Activated CD4-positive, alpha-beta memory T cell treated with anti-CD3 and anti-CD28 coated beads for 36 hours (primary cell): ENCODE results near the gene SEMA3D. TPM values are rescaled to one million over a fixed set of nuclear protein-coding genes. Genes with fewer than 3 reads are reported as not detected.

Source experiments
- CTCF ChIA-PET: fragments of 350-600 bp; sonication (Branson Sonifier 250); formaldehyde crosslinking; loops from one replicate; lab custom pipeline; 2021; ENCODE audit warnings: antibody characterized with exemption, inconsistent platforms; lab: Charles Lee
- POLR2A ChIA-PET: fragments of 350-600 bp; sonication (Branson Sonifier 250); formaldehyde crosslinking; loops from one replicate; lab custom pipeline; 2021; ENCODE audit warnings: antibody characterized with exemption; lab: Charles Lee
- DNase-seq: peaks from one replicate; pipeline ENCODE4 v3.0.0-alpha.2; 2020
- H3K27ac Mint-ChIP-seq: one replicate; pipeline ENCODE4 v1.8.0; 2021; ENCODE audit warnings: mixed read lengths
- H3K27me3 Mint-ChIP-seq: one replicate; pipeline ENCODE4 v1.8.0; 2021; ENCODE audit warnings: mixed read lengths
- H3K36me3 Mint-ChIP-seq: one replicate; pipeline ENCODE4 v1.8.0; 2021; ENCODE audit warnings: mixed read lengths
- H3K4me1 Mint-ChIP-seq: one replicate; pipeline ENCODE4 v1.8.0; 2021; ENCODE audit warnings: low read depth, mixed read lengths
- H3K4me3 Mint-ChIP-seq: one replicate; pipeline ENCODE4 v1.8.0; 2021; ENCODE audit warnings: mild to moderate bottlenecking, mixed read lengths
- H3K9me3 Mint-ChIP-seq: one replicate; pipeline ENCODE4 v1.8.0; 2021; ENCODE audit warnings: mixed read lengths
- intact Hi-C: fragments of 100-400 bp; cut with micrococcal nuclease; formaldehyde crosslinking; loops from one replicate; pipeline ENCODE4 v1.15.1; 2023
- total RNA-seq, 2 experiments: library from RNA; stranded (reverse); gene quantifications; one replicate each; pipeline ENCODE4 v1.2.3, GENCODE V29; 2021

The SEMA3D gene
- total RNA-seq, 2 experiments from 2014 or later: not detected

- Mint-ChIP-seq H3K36me3 (no peaks in the 10 kb centered on the region), H3K4me1 (no peaks in the 10 kb centered on the region), H3K27ac (no peak overlapping the region), H3K9me3 (no peaks in the 10 kb centered on the region), H3K27me3 (no peaks in the 10 kb centered on the region), H3K4me3 (no peak overlapping the region)
- intact Hi-C loops: no loop called here
- ChIA-PET POLR2A (no interaction called here), CTCF (no interaction called here)
- no peak for DNase-seq
Measured at GRCh38 chr7:85019176-85019575, 167.7 kb downstream of the SEMA3D start.

- no peaks in the 10 kb centered on the region for H3K27me3 Mint-ChIP-seq
- H3K9me3 Mint-ChIP-seq: no peaks in the 10 kb centered on the region
- no peak overlapping the region for H3K27ac Mint-ChIP-seq
- no peak overlapping the region for H3K4me3 Mint-ChIP-seq
- ChIA-PET CTCF (no interaction called here), POLR2A (no interaction called here)
- intact Hi-C loops: no loop called here
- H3K36me3 Mint-ChIP-seq: no peaks in the 10 kb centered on the region
- H3K4me1 Mint-ChIP-seq: no peaks in the 10 kb centered on the region
- DNase-seq: no peak
Measured at GRCh38 chr7:85018498-85018897, 168.4 kb downstream of the SEMA3D start.

GRCh38 chr7:85016286-85016685, 170.6 kb downstream of the SEMA3D start:
- no peaks in the 10 kb centered on the region for H3K4me1 Mint-ChIP-seq
- no peaks in the 10 kb centered on the region for H3K27me3 Mint-ChIP-seq
- POLR2A ChIA-PET: no interaction called here
- no peak overlapping the region for H3K27ac Mint-ChIP-seq
- intact Hi-C loops: no loop called here
- CTCF ChIA-PET: no interaction called here
- no peak overlapping the region for H3K4me3 Mint-ChIP-seq
- no peak for DNase-seq
- no peaks in the 10 kb centered on the region for H3K36me3 Mint-ChIP-seq
- no peaks in the 10 kb centered on the region for H3K9me3 Mint-ChIP-seq

- POLR2A ChIA-PET: no interaction called here
- no peaks in the 10 kb centered on the region for H3K4me1 Mint-ChIP-seq
- CTCF ChIA-PET: no interaction called here
- no peaks in the 10 kb centered on the region for H3K36me3 Mint-ChIP-seq
- intact Hi-C loops: no loop called here
- H3K27ac Mint-ChIP-seq: no peak overlapping the region
- H3K27me3 Mint-ChIP-seq: no peaks in the 10 kb centered on the region
- DNase-seq: no peak
- no peak overlapping the region for H3K4me3 Mint-ChIP-seq
- H3K9me3 Mint-ChIP-seq: no peaks in the 10 kb centered on the region
Measured at GRCh38 chr7:85014936-85015660, 171.8 kb downstream of the SEMA3D start.

- no peak for DNase-seq
- no peaks in the 10 kb centered on the region for H3K27me3 Mint-ChIP-seq
- intact Hi-C loops: no loop called here
- no peaks in the 10 kb centered on the region for H3K9me3 Mint-ChIP-seq
- no peaks in the 10 kb centered on the region for H3K4me1 Mint-ChIP-seq
- ChIA-PET POLR2A (no interaction called here), CTCF (interaction anchor here (1.6 kb wide), 1 partner anchor 11 kb away, joined by 4 read pairs; no protein-coding TSS in a partner anchor)
- no peak overlapping the region for H3K4me3 Mint-ChIP-seq
- H3K27ac Mint-ChIP-seq: no peak overlapping the region
- no peaks in the 10 kb centered on the region for H3K36me3 Mint-ChIP-seq
Measured at GRCh38 chr7:85011127-85011526, 175.7 kb downstream of the SEMA3D start.

- intact Hi-C loops: no loop called here
- no peak for DNase-seq
- Mint-ChIP-seq H3K36me3 (no peaks in the 10 kb centered on the region), H3K27ac (no peak overlapping the region), H3K4me1 (no peaks in the 10 kb centered on the region), H3K9me3 (no peaks in the 10 kb centered on the region), H3K4me3 (no peak overlapping the region), H3K27me3 (no peaks in the 10 kb centered on the region)
- ChIA-PET POLR2A (no interaction called here), CTCF (interaction anchor here (1.5 to 1.6 kb wide), 2 partner anchors 12 to 1074 kb away, joined by 4 read pairs; no protein-coding TSS in a partner anchor)
Measured at GRCh38 chr7:85010306-85010705, 176.6 kb downstream of the SEMA3D start.

- DNase-seq: no peak
- POLR2A ChIA-PET: no interaction called here
- Mint-ChIP-seq H3K4me3 (no peak overlapping the region), H3K27me3 (no peaks in the 10 kb centered on the region), H3K9me3 (no peaks in the 10 kb centered on the region), H3K36me3 (no peaks in the 10 kb centered on the region), H3K4me1 (no peaks in the 10 kb centered on the region), H3K27ac (no peak overlapping the region)
- intact Hi-C loops: no loop called here
- CTCF ChIA-PET: no interaction called here
Measured at GRCh38 chr7:85006754-85007153, 180.1 kb downstream of the SEMA3D start.

- Mint-ChIP-seq H3K4me3 (no peak overlapping the region), H3K27me3 (no peaks in the 10 kb centered on the region), H3K4me1 (no peaks in the 10 kb centered on the region), H3K9me3 (no peaks in the 10 kb centered on the region), H3K27ac (no peak overlapping the region), H3K36me3 (no peaks in the 10 kb centered on the region)
- ChIA-PET CTCF (no interaction called here), POLR2A (no interaction called here)
- no peak for DNase-seq
- intact Hi-C loops: no loop called here
Measured at GRCh38 chr7:85004402-85004801, 182.5 kb downstream of the SEMA3D start.

- Mint-ChIP-seq H3K9me3 (no peaks in the 10 kb centered on the region), H3K27me3 (no peaks in the 10 kb centered on the region), H3K27ac (no peak overlapping the region), H3K4me3 (no peak overlapping the region), H3K36me3 (no peaks in the 10 kb centered on the region), H3K4me1 (no peaks in the 10 kb centered on the region)
- ChIA-PET CTCF (no interaction called here), POLR2A (no interaction called here)
- no peak for DNase-seq
- intact Hi-C loops: no loop called here
Measured at GRCh38 chr7:85001495-85002345, 185.1 kb downstream of the SEMA3D start.

- no peaks in the 10 kb centered on the region for H3K4me1 Mint-ChIP-seq
- no peak overlapping the region for H3K4me3 Mint-ChIP-seq
- H3K27ac Mint-ChIP-seq: no peak overlapping the region
- no peak for DNase-seq
- intact Hi-C loops: no loop called here
- H3K36me3 Mint-ChIP-seq: no peaks in the 10 kb centered on the region
- no peaks in the 10 kb centered on the region for H3K9me3 Mint-ChIP-seq
- ChIA-PET POLR2A (no interaction called here), CTCF (no interaction called here)
- no peaks in the 10 kb centered on the region for H3K27me3 Mint-ChIP-seq
Measured at GRCh38 chr7:85000735-85001350, 186.0 kb downstream of the SEMA3D start.

- no peaks in the 10 kb centered on the region for H3K36me3 Mint-ChIP-seq
- no peaks in the 10 kb centered on the region for H3K9me3 Mint-ChIP-seq
- no peaks in the 10 kb centered on the region for H3K27me3 Mint-ChIP-seq
- CTCF ChIA-PET: no interaction called here
- H3K4me1 Mint-ChIP-seq: no peaks in the 10 kb centered on the region
- intact Hi-C loops: no loop called here
- H3K4me3 Mint-ChIP-seq: no peak overlapping the region
- POLR2A ChIA-PET: no interaction called here
- H3K27ac Mint-ChIP-seq: no peak overlapping the region
- no peak for DNase-seq
Measured at GRCh38 chr7:84999450-84999849, 187.4 kb downstream of the SEMA3D start.

- Mint-ChIP-seq H3K36me3 (no peaks in the 10 kb centered on the region), H3K4me3 (no peak overlapping the region), H3K4me1 (no peaks in the 10 kb centered on the region), H3K27ac (no peak overlapping the region), H3K9me3 (no peaks in the 10 kb centered on the region), H3K27me3 (no peaks in the 10 kb centered on the region)
- DNase-seq: no peak
- POLR2A ChIA-PET: no interaction called here
- CTCF ChIA-PET: no interaction called here
- intact Hi-C loops: no loop called here
Measured at GRCh38 chr7:84998665-84999064, 188.2 kb downstream of the SEMA3D start.
